Ovary (tissue), 3 donors: ENCODE data around the gene KIF19.

Source experiments
- EP300 ChIP-seq: sonication (generic); formaldehyde crosslinking; IDR thresholded peaks from one replicate; pipeline ENCODE4 v1.6.1; 2017; ENCODE audit warnings: antibody characterized with exemption
- TF ChIP-seq, protein P1 (sequence below), 3 donors: fragments of 450-650 bp in 2 of 3; fragments of 200-600 bp in 1 of 3; IDR thresholded peaks; one replicate each; pipeline versions ENCODE4 v1.5.1 to v1.8.0; 2016 to 2022; ENCODE audit warnings: antibody characterized with exemption in 3 of 3, mild to moderate bottlenecking in 1 of 3
- donor health status: DM: no; HTN: no; CAD: no.

DNA sequence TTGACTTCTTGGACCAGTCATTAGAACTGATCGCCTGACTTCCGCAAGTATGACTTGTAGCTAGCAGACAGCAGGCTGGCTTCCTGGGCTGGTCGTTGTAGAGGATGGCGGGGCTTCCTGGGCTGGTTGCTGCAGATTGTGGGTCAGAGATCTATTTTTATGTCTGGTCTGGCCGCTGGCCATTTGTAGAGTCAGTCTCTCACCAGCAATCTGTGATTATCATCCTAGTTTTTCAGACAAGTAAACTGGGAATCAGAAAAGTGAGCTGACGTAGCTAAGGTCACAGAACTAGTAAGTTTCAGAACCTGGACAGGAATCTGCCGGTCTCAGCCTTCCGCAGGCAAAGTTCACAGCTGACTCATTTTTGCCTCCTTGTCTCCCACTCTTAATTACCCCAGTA lies 60.4 kb downstream of the KIF19 start:
- TF ChIP-seq, protein P1, sequence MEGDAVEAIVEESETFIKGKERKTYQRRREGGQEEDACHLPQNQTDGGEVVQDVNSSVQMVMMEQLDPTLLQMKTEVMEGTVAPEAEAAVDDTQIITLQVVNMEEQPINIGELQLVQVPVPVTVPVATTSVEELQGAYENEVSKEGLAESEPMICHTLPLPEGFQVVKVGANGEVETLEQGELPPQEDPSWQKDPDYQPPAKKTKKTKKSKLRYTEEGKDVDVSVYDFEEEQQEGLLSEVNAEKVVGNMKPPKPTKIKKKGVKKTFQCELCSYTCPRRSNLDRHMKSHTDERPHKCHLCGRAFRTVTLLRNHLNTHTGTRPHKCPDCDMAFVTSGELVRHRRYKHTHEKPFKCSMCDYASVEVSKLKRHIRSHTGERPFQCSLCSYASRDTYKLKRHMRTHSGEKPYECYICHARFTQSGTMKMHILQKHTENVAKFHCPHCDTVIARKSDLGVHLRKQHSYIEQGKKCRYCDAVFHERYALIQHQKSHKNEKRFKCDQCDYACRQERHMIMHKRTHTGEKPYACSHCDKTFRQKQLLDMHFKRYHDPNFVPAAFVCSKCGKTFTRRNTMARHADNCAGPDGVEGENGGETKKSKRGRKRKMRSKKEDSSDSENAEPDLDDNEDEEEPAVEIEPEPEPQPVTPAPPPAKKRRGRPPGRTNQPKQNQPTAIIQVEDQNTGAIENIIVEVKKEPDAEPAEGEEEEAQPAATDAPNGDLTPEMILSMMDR (IDR thresholded peaks at IDR 0.05), result no peak
- no peak for TF ChIP-seq EP300
